Thyroid gland (tissue), 4 donors: ENCODE results near the gene DAND5.

Experiments used
- POLR2A ChIP-seq, 2 donors: fragments of 450-650 bp; IDR thresholded peaks; one replicate each; pipeline ENCODE4 v1.6.1; 2017; ENCODE audit warnings: antibody characterized with exemption in 2 of 2, mild to moderate bottlenecking in 2 of 2, moderate library complexity in 1 of 2
- TF ChIP-seq, protein P1 (sequence below), 6 experiments: fragments of 200-600 bp in 3 of 6; fragments of 450-650 bp in 3 of 6; sonication (generic) in 3 of 6; IDR thresholded peaks; one replicate each; pipeline ENCODE4 v1.5.1; 2016 to 2019; ENCODE audit warnings: antibody characterized with exemption in 6 of 6, mild to moderate bottlenecking in 2 of 6, inconsistent platforms in 1 of 6, moderate library complexity in 1 of 6

DNA sequence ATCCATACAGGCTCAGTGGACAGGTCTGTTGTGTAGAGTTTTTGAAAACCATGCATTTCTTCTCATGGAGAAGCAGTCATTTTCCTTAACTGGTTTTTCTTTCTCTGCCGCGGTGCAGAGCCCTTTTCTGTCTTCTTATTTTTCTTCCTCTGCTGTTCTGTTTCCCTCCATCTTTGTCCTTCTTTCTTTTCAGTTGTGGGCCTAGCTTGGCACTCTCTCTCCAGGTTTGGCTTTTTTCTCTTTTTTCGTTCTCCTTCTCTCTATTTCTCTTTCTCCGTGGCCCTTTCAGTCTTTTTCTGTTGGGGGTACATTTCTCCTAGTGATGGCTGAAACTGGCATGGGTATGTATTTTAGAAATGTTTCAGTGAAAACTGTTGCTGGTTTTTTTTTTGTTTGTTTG lies 50.0 kb downstream of the DAND5 start:
- TF ChIP-seq, protein P1, sequence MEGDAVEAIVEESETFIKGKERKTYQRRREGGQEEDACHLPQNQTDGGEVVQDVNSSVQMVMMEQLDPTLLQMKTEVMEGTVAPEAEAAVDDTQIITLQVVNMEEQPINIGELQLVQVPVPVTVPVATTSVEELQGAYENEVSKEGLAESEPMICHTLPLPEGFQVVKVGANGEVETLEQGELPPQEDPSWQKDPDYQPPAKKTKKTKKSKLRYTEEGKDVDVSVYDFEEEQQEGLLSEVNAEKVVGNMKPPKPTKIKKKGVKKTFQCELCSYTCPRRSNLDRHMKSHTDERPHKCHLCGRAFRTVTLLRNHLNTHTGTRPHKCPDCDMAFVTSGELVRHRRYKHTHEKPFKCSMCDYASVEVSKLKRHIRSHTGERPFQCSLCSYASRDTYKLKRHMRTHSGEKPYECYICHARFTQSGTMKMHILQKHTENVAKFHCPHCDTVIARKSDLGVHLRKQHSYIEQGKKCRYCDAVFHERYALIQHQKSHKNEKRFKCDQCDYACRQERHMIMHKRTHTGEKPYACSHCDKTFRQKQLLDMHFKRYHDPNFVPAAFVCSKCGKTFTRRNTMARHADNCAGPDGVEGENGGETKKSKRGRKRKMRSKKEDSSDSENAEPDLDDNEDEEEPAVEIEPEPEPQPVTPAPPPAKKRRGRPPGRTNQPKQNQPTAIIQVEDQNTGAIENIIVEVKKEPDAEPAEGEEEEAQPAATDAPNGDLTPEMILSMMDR (IDR thresholded peaks at IDR 0.05): no peak
- TF ChIP-seq POLR2A (IDR thresholded peaks at IDR 0.05): no peak
